HEK293T (cell line): ENCODE data around the gene ABL2.
A peak's percentile ranks its signal among the peaks of the same experiment; 100 is the strongest.
"Not testable (repeated sequence)": the region's sequence is repeated elsewhere in the genome, so short reads cannot be mapped to it uniquely, and the experiment has no call there.

ENCODE experiments used
- CTCF ChIA-PET: fragments of 350-600 bp; formaldehyde crosslinking; extraction: SDS; loops from one replicate; lab custom pipeline; 2021; ENCODE audit warnings: antibody characterized with exemption, inconsistent platforms; lab: Yijun Ruan, JAX
- POLR2A ChIA-PET: fragments of 350-600 bp; formaldehyde crosslinking; extraction: SDS; loops from one replicate; lab custom pipeline; 2020; ENCODE audit warnings: antibody characterized with exemption, inconsistent platforms; lab: Yijun Ruan, JAX
- DNase-seq: peaks from one replicate; pipeline ENCODE4 v3.0.0; 2012; ENCODE audit warnings: mixed read lengths; ENCODE audit errors: extremely low spot score
- ARNT ChIP-seq: fragments of 450-650 bp; IDR thresholded peaks from 2 replicates; pipeline ENCODE4 v1.6.1; 2017; ENCODE audit warnings: mild to moderate bottlenecking
- BHLHE40 ChIP-seq: fragments of 450-650 bp; IDR thresholded peaks from 2 replicates; pipeline ENCODE4 v1.6.1; 2016; ENCODE audit warnings: mild to moderate bottlenecking, moderate library complexity, borderline replicate concordance
- CTBP1 ChIP-seq: fragments of 450-650 bp; IDR thresholded peaks from 2 replicates; pipeline ENCODE4 v1.6.1; 2016; ENCODE audit warnings: borderline replicate concordance
- ELF4 ChIP-seq: fragments of 450-650 bp; IDR thresholded peaks from 2 replicates; pipeline ENCODE4 v1.6.1; 2017; ENCODE audit warnings: antibody characterized with exemption
- FOXA1 ChIP-seq: fragments of 450-650 bp; IDR thresholded peaks from 2 replicates; pipeline ENCODE4 v1.6.1; 2016; ENCODE audit warnings: mild to moderate bottlenecking
- FOXK2 ChIP-seq: fragments of 450-650 bp; IDR thresholded peaks from 2 replicates; pipeline ENCODE4 v1.6.1; 2016; ENCODE audit warnings: mild to moderate bottlenecking
- FOXM1 ChIP-seq: fragments of 450-650 bp; IDR thresholded peaks from 2 replicates; pipeline ENCODE4 v1.6.1; 2017; ENCODE audit warnings: mild to moderate bottlenecking, borderline replicate concordance
- HDGF ChIP-seq: fragments of 450-650 bp; IDR thresholded peaks from 2 replicates; pipeline ENCODE4 v1.6.1; 2017; ENCODE audit warnings: antibody characterized with exemption, borderline replicate concordance
- L3MBTL2 ChIP-seq: fragments of 450-650 bp; conservative IDR thresholded peaks from 2 replicates; pipeline ENCODE4 v1.6.1; 2016; ENCODE audit warnings: mild to moderate bottlenecking
- LEF1 ChIP-seq: fragments of 450-650 bp; IDR thresholded peaks from 2 replicates; pipeline ENCODE4 v1.6.1; 2017; ENCODE audit warnings: mild to moderate bottlenecking, borderline replicate concordance
- NFRKB ChIP-seq: fragments of 450-650 bp; IDR thresholded peaks from 2 replicates; pipeline ENCODE4 v1.6.1; 2016; ENCODE audit warnings: mild to moderate bottlenecking, moderate library complexity
- PKNOX1 ChIP-seq: fragments of 450-650 bp; IDR thresholded peaks from 2 replicates; pipeline ENCODE4 v1.6.1; 2016
- SP1 ChIP-seq: fragments of 450-650 bp; IDR thresholded peaks from 2 replicates; pipeline ENCODE4 v1.6.1; 2017
- SUZ12 ChIP-seq: fragments of 450-650 bp; IDR thresholded peaks from 2 replicates; pipeline ENCODE4 v1.6.1; 2016; ENCODE audit warnings: mild to moderate bottlenecking
- TARDBP ChIP-seq: fragments of 450-650 bp; IDR thresholded peaks from 2 replicates; pipeline ENCODE4 v1.6.1; 2016
- ZNF384 ChIP-seq: fragments of 450-650 bp; IDR thresholded peaks from 2 replicates; pipeline ENCODE4 v1.6.1; 2016

Gene ABL2

DNA sequence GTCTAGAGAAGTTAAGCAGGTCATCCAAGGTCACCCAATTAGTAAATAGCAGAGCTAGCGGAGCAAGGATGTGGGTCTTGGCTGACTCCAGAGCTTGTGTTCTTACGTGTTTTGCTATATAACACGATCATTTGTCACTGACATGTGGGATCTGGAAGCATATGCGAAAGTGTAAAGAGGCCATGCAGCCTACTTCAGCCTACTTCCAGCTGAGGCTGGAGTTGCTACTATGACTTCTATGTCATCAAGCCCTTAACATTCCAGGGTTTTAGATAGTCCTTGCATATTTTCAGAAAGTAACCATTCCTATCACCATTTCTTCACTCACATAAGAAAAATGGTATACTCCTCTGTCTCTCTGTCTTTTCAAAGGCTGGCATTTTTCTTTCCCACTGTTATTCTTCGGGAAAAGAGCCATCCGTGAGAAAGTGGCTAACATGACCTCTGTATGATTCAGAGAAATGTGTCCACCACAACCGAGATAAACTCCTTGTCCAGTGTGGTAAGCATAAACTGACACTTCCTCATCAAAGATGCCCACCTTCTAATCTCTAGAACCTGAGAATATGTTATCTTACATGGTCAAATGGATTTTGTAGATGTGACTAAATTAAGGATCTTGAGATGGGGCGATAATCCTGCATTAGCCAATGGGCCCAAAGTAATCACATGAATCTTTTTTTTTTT is 24.0 kb upstream of the ABL2 start:
- POLR2A ChIA-PET: no interaction called here

GRCh38 chr1:179252606-179253005 is 23.1 kb upstream of the ABL2 start:
- TF ChIP-seq LEF1: no peak
- TF ChIP-seq ELF4: no peak
- no peak for TF ChIP-seq PKNOX1
- TF ChIP-seq ARNT: no peak
- no peak for TF ChIP-seq L3MBTL2
- TF ChIP-seq SUZ12: no peak
- no peak for TF ChIP-seq ZNF384
- TF ChIP-seq SP1: no peak
- no peak for DNase-seq
- ChIA-PET CTCF (interaction anchor here (0.7 kb wide), 1 partner anchor 106 kb away, joined by 3 read pairs; no protein-coding TSS in a partner anchor), POLR2A (no interaction called here)

More for the DNA sequence above, 24.0 kb upstream of the ABL2 start:
- CTCF ChIA-PET: no interaction called here
- DNase-seq: no peak
- TF ChIP-seq BHLHE40 (no peak), LEF1 (no peak), HDGF (no peak), SUZ12 (no peak), FOXA1 (no peak), L3MBTL2 (no peak), ZNF384 (no peak), TARDBP (no peak), CTBP1 (no peak), ELF4 (no peak), PKNOX1 (no peak), FOXK2 (no peak), ARNT (no peak), FOXM1 (no peak)

DNA sequence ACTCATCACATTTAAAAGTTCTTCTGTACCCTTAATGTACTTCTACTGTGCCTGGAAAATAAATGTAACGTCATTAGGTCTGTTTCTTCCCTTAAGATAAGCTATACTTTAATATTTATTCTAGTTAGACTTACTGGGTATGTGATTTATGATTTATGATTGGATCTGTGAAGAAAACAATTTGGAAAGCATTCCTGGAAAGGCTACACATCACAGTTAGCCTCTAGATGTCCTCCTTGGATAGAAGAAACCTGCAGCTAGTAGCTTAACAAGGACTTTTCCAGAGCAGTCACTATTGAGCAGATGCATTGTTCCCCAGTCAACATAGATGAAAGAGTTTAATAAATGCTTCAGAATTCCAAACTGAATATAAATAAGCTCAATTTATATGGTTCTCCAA is 22.2 kb upstream of the ABL2 start:
- ChIA-PET POLR2A (interaction anchor here (1.1 kb wide), 1 partner anchor 114 kb away, joined by 4 read pairs; no protein-coding TSS in a partner anchor), CTCF (interaction anchor here (0.6 to 1.8 kb wide), 7 partner anchors 11 to 563 kb away, joined by 3 to 8 read pairs (median 3); no protein-coding TSS in a partner anchor)
- DNase-seq: peak; percentile 54
- TF ChIP-seq FOXM1 (no peak), FOXA1 (no peak), HDGF (no peak), NFRKB (no peak), PKNOX1 (peak; percentile 58), ARNT (no peak), SP1 (no peak)

DNA sequence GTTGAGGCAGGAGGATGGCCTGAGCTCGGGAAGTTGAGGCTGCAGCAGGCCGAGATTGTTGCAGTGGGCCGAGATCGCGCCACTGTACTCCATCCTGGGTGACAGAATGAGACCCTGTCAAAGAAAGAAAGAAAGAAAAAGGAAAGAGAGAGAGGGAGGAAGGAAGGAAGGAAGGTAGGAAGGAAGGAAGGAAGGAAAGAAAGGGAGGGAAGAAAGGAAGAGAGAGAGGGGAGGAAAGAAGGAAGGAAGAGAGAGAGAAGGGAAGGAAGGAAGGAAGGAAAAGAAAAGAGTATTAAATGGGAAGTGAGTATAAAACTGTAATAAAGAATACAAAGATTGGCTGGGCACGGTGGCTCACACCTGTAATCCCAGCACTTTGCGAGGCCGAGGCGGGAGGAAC is 18.4 kb upstream of the ABL2 start:
- no peak for DNase-seq
- ChIA-PET CTCF (no interaction called here), POLR2A (no interaction called here)
- TF ChIP-seq ARNT (no peak), ZNF384 (no peak), BHLHE40 (no peak), PKNOX1 (no peak), TARDBP (no peak), NFRKB (no peak)

- DNase-seq, POLR2A ChIA-PET, CTCF ChIA-PET: not testable (repeated sequence)
Measured at GRCh38 chr1:179245426-179245825, 15.9 kb upstream of the ABL2 start.

DNA sequence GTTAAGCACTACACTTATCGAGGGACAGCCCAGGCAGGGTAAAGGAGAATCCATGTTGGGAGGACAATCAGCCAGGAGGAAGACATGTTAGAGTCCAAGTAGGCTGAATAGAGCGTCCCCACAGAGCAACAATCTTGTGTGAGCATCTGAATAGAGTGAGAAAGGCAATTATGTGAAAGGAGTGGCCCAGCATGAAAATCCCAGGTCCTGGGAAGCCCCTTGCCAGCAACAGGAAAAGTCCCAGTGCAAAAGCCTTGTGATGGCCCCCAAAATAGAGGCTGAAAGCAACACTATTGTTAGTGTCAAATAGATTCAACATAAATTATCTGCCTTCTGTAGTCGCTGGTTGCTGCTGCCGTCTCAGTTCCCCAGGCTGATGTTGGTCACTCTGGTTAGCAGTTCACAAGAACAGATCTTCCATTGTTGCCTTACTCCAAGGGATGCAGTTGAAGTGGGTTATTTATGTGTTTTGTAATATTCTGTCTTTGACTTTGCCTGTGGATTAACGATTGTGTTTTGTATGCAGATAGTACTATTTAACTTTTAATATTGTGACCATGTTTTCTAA is 12.1 kb upstream of the ABL2 start:
- ChIA-PET CTCF (no interaction called here), POLR2A (no interaction called here)
- TF ChIP-seq ELF4 (no peak), HDGF (no peak), PKNOX1 (no peak), L3MBTL2 (no peak), NFRKB (no peak), ARNT (no peak), BHLHE40 (no peak), FOXA1 (no peak), FOXK2 (no peak), LEF1 (no peak), SUZ12 (no peak), SP1 (no peak), ZNF384 (no peak), TARDBP (no peak), CTBP1 (no peak), FOXM1 (no peak)
- DNase-seq: no peak
